PC-9 (cell line): ENCODE results near the gene ZCCHC14. TPM values are rescaled to one million over a fixed set of nuclear protein-coding genes. Genes with fewer than 3 reads are reported as not detected.

Source experiments
- BruUV-seq: library from RNA; stranded (reverse); fragments of 400-500 nt; replicated peaks from 2 replicates; lab custom pipeline; 2021; lab: Mats Ljungman, UMichigan
- CTCF ChIA-PET: fragments of 300-600 bp; sonication (Branson Sonifier 250); formaldehyde crosslinking; loops from one replicate; lab custom pipeline; 2022; ENCODE audit warnings: antibody characterized with exemption; lab: Charles Lee
- POLR2A ChIA-PET: fragments of 300-600 bp; sonication (Branson Sonifier 250); formaldehyde crosslinking; loops from one replicate; lab custom pipeline; 2022; ENCODE audit warnings: antibody characterized with exemption; ENCODE audit not compliant: unreplicated experiment; lab: Charles Lee
- DNase-seq, 2 experiments: peaks; one replicate each; pipeline versions ENCODE4 v3.0.0 to v3.0.0-alpha.2; 2015 to 2022; ENCODE audit warnings: mixed read lengths in 1 of 2
- H2AFZ ChIP-seq: fragments of 200-600 bp; sonication (generic); 2 replicates; pipeline ENCODE4 v1.8.1; 2017; ENCODE audit warnings: antibody characterized with exemption
- H3F3A ChIP-seq: fragments of 200-600 bp; sonication (generic); 2 replicates; pipeline ENCODE4 v1.8.1; 2017; ENCODE audit warnings: antibody characterized with exemption, mild to moderate bottlenecking, low read depth; ENCODE audit not compliant: insufficient read depth
- H3K27ac ChIP-seq: fragments of 200-600 bp; sonication (generic); 2 replicates; pipeline ENCODE4 v1.6.1; 2016; ENCODE audit warnings: mixed run types
- H3K27me3 ChIP-seq: fragments of 200-600 bp; sonication (generic); 2 replicates; pipeline ENCODE4 v1.6.1; 2016; ENCODE audit warnings: low read depth, mixed run types; ENCODE audit not compliant: insufficient read depth
- H3K36me3 ChIP-seq: fragments of 200-600 bp; sonication (generic); 2 replicates; pipeline ENCODE4 v1.6.1; 2016; ENCODE audit warnings: low read depth, mixed run types
- H3K4me1 ChIP-seq: fragments of 200-600 bp; sonication (generic); replicated peaks from 2 replicates; pipeline ENCODE4 v1.6.1; 2016; ENCODE audit warnings: mixed run types; ENCODE audit not compliant: insufficient read depth
- H3K4me2 ChIP-seq: fragments of 200-600 bp; sonication (generic); 2 replicates; pipeline ENCODE4 v1.6.1; 2017; ENCODE audit warnings: mixed run types
- H3K4me3 ChIP-seq: fragments of 200-600 bp; sonication (generic); 2 replicates; pipeline ENCODE4 v1.6.1; 2016; ENCODE audit warnings: mixed run types
- H3K79me2 ChIP-seq: fragments of 200-600 bp; sonication (generic); 2 replicates; pipeline ENCODE4 v1.6.1; 2017; ENCODE audit warnings: low read depth, mixed run types
- H3K9me2 ChIP-seq: fragments of 200-600 bp; sonication (generic); 2 replicates; pipeline ENCODE4 v1.8.1; 2017; ENCODE audit warnings: mild to moderate bottlenecking; ENCODE audit not compliant: insufficient read depth
- H3K9me3 ChIP-seq: fragments of 200-600 bp; sonication (generic); 2 replicates; pipeline ENCODE4 v1.8.1; 2016; ENCODE audit warnings: low read depth; ENCODE audit not compliant: insufficient read depth
- H4K20me1 ChIP-seq: fragments of 200-600 bp; sonication (generic); 2 replicates; pipeline ENCODE4 v1.8.1; 2017; ENCODE audit not compliant: insufficient read depth
- CTCF ChIP-seq: fragments of 200-600 bp; sonication (generic); conservative IDR thresholded peaks from 2 replicates; pipeline ENCODE4 v1.6.1; 2017; ENCODE audit warnings: mixed run types, antibody characterized with exemption, mild to moderate bottlenecking, moderate library complexity
- EZH2 ChIP-seq: fragments of 200-600 bp; sonication (generic); IDR thresholded peaks from 2 replicates; pipeline ENCODE4 v1.8.0; 2017; ENCODE audit warnings: antibody characterized with exemption, low read depth
- intact Hi-C: fragments of 100-400 bp; cut with micrococcal nuclease; formaldehyde crosslinking; loops from one replicate; pipeline ENCODE4 v1.10.0; 2022; ENCODE audit not compliant: unreplicated experiment
- total RNA-seq: library from RNA; stranded (reverse); gene quantifications from 2 replicates; pipeline ENCODE4 v1.2.3, GENCODE V29; 2021

The ZCCHC14 gene
- total RNA-seq, 1 experiment from 2014 or later, result 17.9 TPM

GRCh38 chr16:87376660-87377059, 116.2 kb downstream of the ZCCHC14 start:
- ChIA-PET POLR2A (interaction anchor here (0.6 kb wide), 1 partner anchor 15 kb away, joined by 6 read pairs; no protein-coding TSS in a partner anchor), CTCF (no interaction called here)
- BruUV-seq, result no TSS peak

GRCh38 chr16:87375426-87376135, 117.2 kb downstream of the ZCCHC14 start:
- Histone ChIP-seq H3K27ac (no peak overlapping the region), H3K4me2 (no peak overlapping the region), H3K4me1 (peaks cover 2% of the 10 kb centered on the region; the same call in 1 of the 2 replicates), H3F3A (no peaks in the 10 kb centered on the region), H3K36me3 (no peaks in the 10 kb centered on the region), H3K79me2 (peaks cover 64% of the 10 kb centered on the region), H2AFZ (no peak overlapping the region), H3K4me3 (no peak overlapping the region), H4K20me1 (peaks cover 33% of the 10 kb centered on the region), H3K27me3 (no peaks in the 10 kb centered on the region), H3K9me2 (no peaks in the 10 kb centered on the region), H3K9me3 (no peaks in the 10 kb centered on the region)
- CTCF ChIA-PET, result no interaction called here
- DNase-seq, result no peak
- intact Hi-C loops, result no loop called here
- BruUV-seq, result no TSS peak
- TF ChIP-seq CTCF, result no peak
- TF ChIP-seq EZH2, result no peak
- POLR2A ChIA-PET, result no interaction called here

More at GRCh38 chr16:87376660-87377059, 116.2 kb downstream of the ZCCHC14 start:
- Histone ChIP-seq H3K4me3 (no peak overlapping the region), H3K4me1 (peaks cover 13% of the 10 kb centered on the region), H3K79me2 (peaks cover 72% of the 10 kb centered on the region), H3K36me3 (no peaks in the 10 kb centered on the region), H3K9me2 (no peaks in the 10 kb centered on the region), H4K20me1 (peaks cover 33% of the 10 kb centered on the region; the same call in 1 of the 2 replicates), H3K27me3 (no peaks in the 10 kb centered on the region), H3F3A (no peaks in the 10 kb centered on the region), H3K27ac (no peak overlapping the region), H3K4me2 (no peak overlapping the region), H2AFZ (no peak overlapping the region), H3K9me3 (no peaks in the 10 kb centered on the region)
- TF ChIP-seq EZH2, result no peak
- TF ChIP-seq CTCF, result no peak
- DNase-seq, result no peak
- intact Hi-C loops, result no loop called here

GRCh38 chr16:87374313-87374712, 118.5 kb downstream of the ZCCHC14 start:
- Histone ChIP-seq H2AFZ (no peak overlapping the region), H3K36me3 (no peaks in the 10 kb centered on the region), H3K4me1 (no peaks in the 10 kb centered on the region), H3F3A (no peaks in the 10 kb centered on the region), H3K27me3 (no peaks in the 10 kb centered on the region), H3K9me2 (no peaks in the 10 kb centered on the region), H3K9me3 (no peaks in the 10 kb centered on the region), H3K27ac (no peak overlapping the region), H3K79me2 (peaks cover 52% of the 10 kb centered on the region), H4K20me1 (peaks cover 34% of the 10 kb centered on the region), H3K4me3 (no peak overlapping the region), H3K4me2 (no peak overlapping the region)
- POLR2A ChIA-PET, result interaction anchor here (0.6 kb wide), 1 partner anchor 1389 kb away, joined by 3 read pairs; no protein-coding TSS in a partner anchor
- intact Hi-C loops, result no loop called here
- TF ChIP-seq CTCF, result no peak
- TF ChIP-seq EZH2, result no peak
- CTCF ChIA-PET, result no interaction called here
- BruUV-seq, result no TSS peak
- no peak for DNase-seq
